DOHH2 (cell line): ENCODE results near the gene GLDN.

Experiments
- CTCF ChIP-seq: fragments of 200-600 bp; sonication (generic); IDR thresholded peaks from one replicate; pipeline ENCODE4 v1.5.1; 2014; ENCODE audit warnings: antibody characterized with exemption, mild to moderate bottlenecking, low read depth, low read length; ENCODE audit not compliant: poor library complexity, severe bottlenecking
- EZH2phosphoT487 ChIP-seq: fragments of 200-600 bp; sonication (generic); IDR thresholded peaks from 2 replicates; pipeline ENCODE4 v1.6.1; 2017; ENCODE audit warnings: borderline replicate concordance, mild to moderate bottlenecking, antibody characterized with exemption, low read length, moderate library complexity, mixed read lengths

- TF ChIP-seq CTCF (no peak), EZH2phosphoT487 (no peak)
These were observed 17.7 kb upstream of the GLDN start for GRCh38 chr15:51323749-51324148.
